Right lobe of liver (tissue), 4 donors: Measurements from ENCODE around the gene SHOC2.

Experiments
- POLR2A ChIP-seq: fragments of 450-650 bp; IDR thresholded peaks from one replicate; pipeline ENCODE4 v1.6.1; 2017; ENCODE audit warnings: antibody characterized with exemption, mild to moderate bottlenecking
- TF ChIP-seq, protein P1 (sequence below), 4 donors: fragments of 200-600 bp in 3 of 4; fragments of 450-650 bp in 1 of 4; IDR thresholded peaks; one replicate each; pipeline versions ENCODE4 v1.5.1 to v1.8.0; 2016 to 2022; ENCODE audit warnings: antibody characterized with exemption in 4 of 4, mild to moderate bottlenecking in 2 of 4
- donor health status: DM: no; HTN: no; CAD: no.
- donor health status: DM: no; HTN: no; CAD: no.
- donor health status: DM: no; HTN: yes; CAD: no.

DNA sequence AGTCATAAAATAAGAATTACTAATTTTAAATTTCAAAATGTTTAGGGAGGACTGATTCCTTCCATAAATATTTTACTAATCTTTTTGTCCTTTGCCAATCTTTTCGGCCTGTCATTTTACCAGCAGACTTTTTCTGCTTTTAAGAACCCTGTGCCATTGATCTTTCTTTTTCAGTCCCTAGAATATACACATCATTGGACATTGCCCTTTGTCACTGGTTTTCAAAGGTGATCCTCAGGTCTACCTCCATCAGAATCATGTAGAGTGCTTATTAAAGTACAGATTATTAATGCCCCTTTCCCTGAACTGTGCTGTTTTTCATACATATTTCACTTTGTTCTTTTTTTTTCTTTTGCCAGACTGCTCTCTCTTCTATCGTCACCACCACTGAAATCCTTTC is 43.8 kb downstream of the SHOC2 start:
- TF ChIP-seq, protein P1, sequence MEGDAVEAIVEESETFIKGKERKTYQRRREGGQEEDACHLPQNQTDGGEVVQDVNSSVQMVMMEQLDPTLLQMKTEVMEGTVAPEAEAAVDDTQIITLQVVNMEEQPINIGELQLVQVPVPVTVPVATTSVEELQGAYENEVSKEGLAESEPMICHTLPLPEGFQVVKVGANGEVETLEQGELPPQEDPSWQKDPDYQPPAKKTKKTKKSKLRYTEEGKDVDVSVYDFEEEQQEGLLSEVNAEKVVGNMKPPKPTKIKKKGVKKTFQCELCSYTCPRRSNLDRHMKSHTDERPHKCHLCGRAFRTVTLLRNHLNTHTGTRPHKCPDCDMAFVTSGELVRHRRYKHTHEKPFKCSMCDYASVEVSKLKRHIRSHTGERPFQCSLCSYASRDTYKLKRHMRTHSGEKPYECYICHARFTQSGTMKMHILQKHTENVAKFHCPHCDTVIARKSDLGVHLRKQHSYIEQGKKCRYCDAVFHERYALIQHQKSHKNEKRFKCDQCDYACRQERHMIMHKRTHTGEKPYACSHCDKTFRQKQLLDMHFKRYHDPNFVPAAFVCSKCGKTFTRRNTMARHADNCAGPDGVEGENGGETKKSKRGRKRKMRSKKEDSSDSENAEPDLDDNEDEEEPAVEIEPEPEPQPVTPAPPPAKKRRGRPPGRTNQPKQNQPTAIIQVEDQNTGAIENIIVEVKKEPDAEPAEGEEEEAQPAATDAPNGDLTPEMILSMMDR (IDR thresholded peaks at IDR 0.05), result no peak
- TF ChIP-seq POLR2A, result no peak
